Right cardiac atrium (tissue), 5 donors: Measurements from ENCODE around the gene PDLIM7. TPM values are rescaled to one million over a fixed set of nuclear protein-coding genes. Genes with fewer than 3 reads are reported as not detected.
A peak's percentile ranks its signal among the peaks of the same experiment; 100 is the strongest.

ENCODE experiments used
- ATAC-seq, 2 donors: fragments of 200-7000 bp; cut with Tn5 transposase; one replicate each; pipeline versions ENCODE4 v1.8.0 to v1.9.1; 2020; ENCODE audit warnings: moderate library complexity in 2 of 2, mild to moderate bottlenecking in 1 of 2
- DNase-seq, 3 donors: peaks; one replicate each; pipeline ENCODE4 v3.0.0-alpha.2; 2020
- H3K27ac ChIP-seq: one replicate; pipeline ENCODE4 v1.5.1; 2013; ENCODE audit warnings: mild to moderate bottlenecking, low read length, control low read depth, moderate library complexity
- H3K27me3 ChIP-seq: one replicate; pipeline ENCODE4 v1.6.1; 2013; ENCODE audit not compliant: control insufficient read depth, insufficient read depth
- H3K4me1 ChIP-seq: one replicate; pipeline ENCODE4 v1.6.1; 2013; ENCODE audit warnings: low read length; ENCODE audit not compliant: control insufficient read depth, insufficient read depth
- H3K4me3 ChIP-seq: one replicate; pipeline ENCODE4 v1.5.1; 2013; ENCODE audit warnings: low read length, control low read depth
- H3K9me3 ChIP-seq: one replicate; pipeline ENCODE4 v1.6.1; 2013; ENCODE audit warnings: low read length; ENCODE audit not compliant: control insufficient read depth
- whole genome bisulfite sequencing: extraction: QIAGEN DNeasy Blood & Tissue Kit; methylation state at CpG from one replicate; pipeline ENCODE4 v1.1.7; 2013; 5-methylcytosine and 5-hydroxymethylcytosine counted together
- intact Hi-C, 4 donors: fragments of 100-400 bp; cut with DNase I; formaldehyde crosslinking; loops; one replicate each; pipeline versions ENCODE4 v1.11.0 to v1.14.0; 2022 to 2023
- polyA plus RNA-seq: library from polyadenylated mRNA; stranded (reverse); fragments of 200-250 nt; gene quantifications from one replicate; pipeline ENCODE4 v1.2.3, GENCODE V29; 2013
- total RNA-seq, 4 donors: library from RNA; stranded (reverse); fragmentation: NEBNext Ultra II Directional; extraction: Animal tissue kit (Norgen Biotek cat#: 25700); gene quantifications; one replicate each; pipeline ENCODE4 v1.2.1, GENCODE V29; 2021
- donor health status: healthy with polysubstance abuse.
- donor health status: DM: no; HTN: yes; CAD: no.
- donor health status: DM: no; HTN: no; CAD: no.
- donor health status: DM: no; HTN: yes; CAD: no; lungs with severe emphysema.
- donor health status: DM: yes; HTN: yes; CAD: no.

Gene PDLIM7
- total and polyA plus RNA-seq, 5 donors: 35.0 to 71.5 (median 54.7) TPM

GRCh38 chr5:177511796-177512675, 14.6 kb upstream of the PDLIM7 start:
- Histone ChIP-seq H3K9me3 (no peaks in the 10 kb centered on the region), H3K4me3 (no peak overlapping the region), H3K4me1 (peaks cover 3% of the 10 kb centered on the region), H3K27me3 (no peaks in the 10 kb centered on the region), H3K27ac (no peak overlapping the region)
- intact Hi-C loops: no loop called here
- ATAC-seq (no peak), DNase-seq (peak in 2 of 3 donors; percentile 41 to 51)
- 93% methylated on average over 34 of the region's 34 CpGs for WGBS

- Histone ChIP-seq H3K9me3 (no peaks in the 10 kb centered on the region), H3K4me3 (no peak overlapping the region), H3K27me3 (no peaks in the 10 kb centered on the region), H3K27ac (no peak overlapping the region), H3K4me1 (peaks cover 3% of the 10 kb centered on the region)
- ATAC-seq (no peak), DNase-seq (peak in 2 of 3 donors; percentile 19 to 30)
- intact Hi-C loops: no loop called here
- WGBS: 82% methylated on average over 5 of the region's 5 CpGs
These were observed 13.8 kb upstream of the PDLIM7 start for GRCh38 chr5:177511181-177511580.

GRCh38 chr5:177510567-177511053, 13.2 kb upstream of the PDLIM7 start:
- H3K27me3 ChIP-seq: no peaks in the 10 kb centered on the region
- WGBS: 82% methylated on average over 15 of the region's 15 CpGs
- intact Hi-C loops: no loop called here
- no peak overlapping the region for H3K4me3 ChIP-seq
- DNase-seq (peak in 2 of 3 donors; percentile 43 to 44), ATAC-seq (no peak)
- H3K9me3 ChIP-seq: no peaks in the 10 kb centered on the region
- H3K27ac ChIP-seq: no peak overlapping the region
- H3K4me1 ChIP-seq: peaks cover under 1% of the 10 kb centered on the region

GRCh38 chr5:177509991-177510566, 12.7 kb upstream of the PDLIM7 start:
- H3K27ac ChIP-seq: no peak overlapping the region
- ATAC-seq (peak in 1 of 2 donors; percentile 5), DNase-seq (peak in 2 of 3 donors; percentile 35 to 41)
- intact Hi-C loops: loop anchor here in 1 of 4 donors (10.0 kb wide), 1 partner anchor 195 kb away; the partner anchor contains the start of gene MXD3
- no peaks in the 10 kb centered on the region for H3K9me3 ChIP-seq
- H3K4me1 ChIP-seq: no peaks in the 10 kb centered on the region
- WGBS: 70% methylated on average over 11 of the region's 11 CpGs
- no peaks in the 10 kb centered on the region for H3K27me3 ChIP-seq
- H3K4me3 ChIP-seq: no peak overlapping the region

- no peaks in the 10 kb centered on the region for H3K4me1 ChIP-seq
- DNase-seq (peak in 2 of 3 donors; percentile 77 to 84), ATAC-seq (peak; percentile 26 to 34)
- H3K27ac ChIP-seq: no peak within 1 kb of the TSS
- no peaks in the 10 kb centered on the region for H3K27me3 ChIP-seq
- no peaks in the 10 kb centered on the region for H3K9me3 ChIP-seq
- intact Hi-C loops: loop anchor here in 1 of 4 donors (10.0 kb wide), 1 partner anchor 195 kb away; the partner anchor contains the start of gene MXD3
- WGBS: 28% methylated on average over 20 of the region's 20 CpGs
- H3K4me3 ChIP-seq: no peak within 1 kb of the TSS
These were observed 12.1 kb upstream of the PDLIM7 start, which contains the start of gene DOK3 for GRCh38 chr5:177509381-177509951. Gene DOK3 (minus strand): TSS chr5:177509826. CDS start chr5:177509540, 286 bp downstream.

- no peaks in the 10 kb centered on the region for H3K9me3 ChIP-seq
- no peaks in the 10 kb centered on the region for H3K4me1 ChIP-seq
- DNase-seq (peak; percentile 15 to 43 (median 30)), ATAC-seq (no peak)
- no peak overlapping the region for H3K27ac ChIP-seq
- no peaks in the 10 kb centered on the region for H3K27me3 ChIP-seq
- 42% methylated on average over 8 of the region's 8 CpGs for WGBS
- intact Hi-C loops: loop anchor here in 1 of 4 donors (10.0 kb wide), 1 partner anchor 194 kb away; the partner anchor contains the start of gene MXD3
- H3K4me3 ChIP-seq: no peak overlapping the region
These were observed 11.4 kb upstream of the PDLIM7 start for GRCh38 chr5:177508837-177509236.

GRCh38 chr5:177508221-177508611, 10.8 kb upstream of the PDLIM7 start:
- Histone ChIP-seq H3K4me1 (no peaks in the 10 kb centered on the region), H3K27me3 (no peaks in the 10 kb centered on the region), H3K9me3 (no peaks in the 10 kb centered on the region), H3K4me3 (no peak overlapping the region), H3K27ac (no peak overlapping the region)
- 88% methylated on average over 26 of the region's 26 CpGs for WGBS
- intact Hi-C loops: loop anchor here in 1 of 4 donors (10.0 kb wide), 1 partner anchor 193 kb away; the partner anchor contains the start of gene MXD3
- no peak for ATAC-seq
- DNase-seq: peak; percentile 27 to 72 (median 45)

- ATAC-seq: no peak
- Histone ChIP-seq H3K9me3 (no peaks in the 10 kb centered on the region), H3K4me3 (no peak overlapping the region), H3K27ac (no peak overlapping the region), H3K4me1 (no peaks in the 10 kb centered on the region), H3K27me3 (no peaks in the 10 kb centered on the region)
- DNase-seq: peak in 2 of 3 donors; percentile 13 to 46
- WGBS: 84% methylated on average over 17 of the region's 17 CpGs
- intact Hi-C loops: loop anchor here in 1 of 4 donors (10.0 kb wide), 1 partner anchor 193 kb away; the partner anchor contains the start of gene MXD3
These were observed 10.3 kb upstream of the PDLIM7 start for GRCh38 chr5:177507596-177508220.

- Histone ChIP-seq H3K27ac (no peak overlapping the region), H3K9me3 (no peaks in the 10 kb centered on the region), H3K4me3 (no peak overlapping the region), H3K4me1 (no peaks in the 10 kb centered on the region), H3K27me3 (no peaks in the 10 kb centered on the region)
- no peak for ATAC-seq
- intact Hi-C loops: loop anchor here in 1 of 4 donors (10.0 kb wide), 1 partner anchor 192 kb away; the partner anchor contains the start of gene MXD3
- peak in 2 of 3 donors; percentile 10 to 16 for DNase-seq
- 85% methylated on average over 9 of the region's 9 CpGs for WGBS
These were observed 9.8 kb upstream of the PDLIM7 start for GRCh38 chr5:177507165-177507564.

GRCh38 chr5:177505075-177505474, 7.7 kb upstream of the PDLIM7 start:
- Histone ChIP-seq H3K4me3 (no peak overlapping the region), H3K27ac (no peak overlapping the region), H3K9me3 (no peaks in the 10 kb centered on the region), H3K27me3 (no peaks in the 10 kb centered on the region), H3K4me1 (no peaks in the 10 kb centered on the region)
- WGBS: 98% methylated on average over 4 of the region's 4 CpGs
- no peak for ATAC-seq
- intact Hi-C loops: loop anchor here in 1 of 4 donors (10.0 kb wide), 1 partner anchor 190 kb away; the partner anchor contains the start of gene MXD3
- DNase-seq: peak in 2 of 3 donors; percentile 5 to 16
